Ishikawa (cell line): Measurements from ENCODE around the gene NPHS1.

Experiments
- CEBPB ChIP-seq: IDR thresholded peaks from 2 replicates; pipeline ENCODE4 v1.6.1; 2012
- EP300 ChIP-seq: IDR thresholded peaks from 2 replicates; pipeline ENCODE4 v1.6.1; 2012; ENCODE audit warnings: borderline replicate concordance
- MAX ChIP-seq: IDR thresholded peaks from 2 replicates; pipeline ENCODE4 v1.6.1; 2012
- NFIC ChIP-seq: IDR thresholded peaks from 2 replicates; pipeline ENCODE4 v1.6.1; 2012
- REST ChIP-seq: IDR thresholded peaks from 2 replicates; pipeline ENCODE4 v1.6.1; 2012; ENCODE audit warnings: low read depth, mild to moderate bottlenecking
- TAF1 ChIP-seq: IDR thresholded peaks from 2 replicates; pipeline ENCODE4 v1.6.1; 2012; ENCODE audit warnings: low read depth, mild to moderate bottlenecking
- TCF12 ChIP-seq: IDR thresholded peaks from 2 replicates; pipeline ENCODE4 v1.6.1; 2012; ENCODE audit warnings: low read depth
- USF1 ChIP-seq: IDR thresholded peaks from 2 replicates; pipeline ENCODE4 v1.6.1; 2012
- YY1 ChIP-seq: IDR thresholded peaks from 2 replicates; pipeline ENCODE4 v1.6.1; 2012; ENCODE audit warnings: low read depth

- TF ChIP-seq NFIC (no peak), TAF1 (no peak), EP300 (no peak), MAX (no peak), REST (no peak), CEBPB (no peak), TCF12 (no peak), YY1 (no peak), USF1 (no peak)
Observed at GRCh38 chr19:35792888-35793287, 59.4 kb downstream of the NPHS1 start.
